ENCODE data around the gene CSNK1E. TPM values are rescaled to one million over a fixed set of nuclear protein-coding genes. Genes with fewer than 3 reads are reported as not detected.

The CSNK1E gene
- total and polyA plus RNA-seq, 12 donors = 64.1 to 88.1 (median 79.3) TPM

GRCh38 chr22:38314933-38315822 lies 2.1 kb downstream of the CSNK1E start:
- H3K4me1 ChIP-seq = peaks cover 44 to 78% (median 70%) of the 10 kb centered on the region in 9 donors
- peak in 2 of 8 donors; percentile 3 for ATAC-seq

GRCh38 chr22:38314051-38314932 lies 2.9 kb downstream of the CSNK1E start:
- H3K4me3 ChIP-seq = peak overlapping the region in 9 of 10 donors; percentile 75 to 96 (median 89)
- DNase-seq = peak in 1 of 2 donors; percentile 27
- H3K27me3 ChIP-seq = no peaks in the 10 kb centered on the region
- no peaks in the 10 kb centered on the region for H3K9me3 ChIP-seq
- intact Hi-C loops (cut with DNase I) = loop anchor here in 8 of 10 donors (5.0 to 10.0 kb wide), 3 partner anchors 42 to 109 kb away; partner anchors contain the start of genes TMEM184B (in 5 of the 8) and MAFF (in 2 of the 8)
- H3K36me3 ChIP-seq = peaks cover 0 to 43% (median 8%) of the 10 kb centered on the region in 9 donors
- peaks cover 50 to 86% (median 78%) of the 10 kb centered on the region in 9 donors for H3K4me1 ChIP-seq
- peak overlapping the region; percentile 96 to 100 (median 99) for H3K27ac ChIP-seq
- ATAC-seq = peak in 2 of 8 donors; percentile 5 to 10
- no peak for TF ChIP-seq CTCF (IDR thresholded peaks at IDR 0.05)
- 33 to 38% methylated on average over 23 of the region's 23 CpGs for WGBS, 2 donors

More at GRCh38 chr22:38314933-38315822, 2.1 kb downstream of the CSNK1E start:
- Histone ChIP-seq H3K27ac (peak overlapping the region; percentile 96 to 100 (median 99)), H3K27me3 (no peaks in the 10 kb centered on the region), H3K4me3 (peak overlapping the region; percentile 75 to 96 (median 88)), H3K36me3 (peaks cover 0 to 37% (median 4%) of the 10 kb centered on the region in 9 donors), H3K9me3 (no peaks in the 10 kb centered on the region)
- intact Hi-C loops (cut with DNase I) = loop anchor here in 9 of 10 donors (5.0 to 10.0 kb wide), 3 partner anchors 43 to 110 kb away; partner anchors contain the start of genes TMEM184B (in 7 of the 9) and MAFF (in 2 of the 9)
- no peak for TF ChIP-seq CTCF (IDR thresholded peaks at IDR 0.05)
- WGBS, 2 donors = 7 to 8% methylated on average over 21 of the region's 21 CpGs
- peak in 1 of 2 donors; percentile 41 for DNase-seq

- H3K9me3 ChIP-seq = no peaks in the 10 kb centered on the region
- no peaks in the 10 kb centered on the region for H3K27me3 ChIP-seq
- H3K36me3 ChIP-seq = peaks cover 0 to 51% (median 10%) of the 10 kb centered on the region in 9 donors
- 9 to 16% methylated on average over 11 of the region's 11 CpGs for WGBS, 2 donors
- intact Hi-C loops (cut with DNase I) = loop anchor here in 8 of 10 donors (5.0 to 10.0 kb wide), 3 partner anchors 41 to 109 kb away; partner anchors contain the start of genes TMEM184B (in 5 of the 8) and MAFF (in 2 of the 8)
- peak overlapping the region in 8 of 10 donors; percentile 75 to 96 (median 90) for H3K4me3 ChIP-seq
- ATAC-seq (peak; percentile 6 to 72 (median 42)), DNase-seq (peak; percentile 80 to 89)
- TF ChIP-seq CTCF (IDR thresholded peaks at IDR 0.05) = no peak
- peak overlapping the region; percentile 96 to 100 (median 99) for H3K27ac ChIP-seq
- H3K4me1 ChIP-seq = peaks cover 55 to 87% (median 84%) of the 10 kb centered on the region in 9 donors
Observed at GRCh38 chr22:38313384-38313955, 3.8 kb downstream of the CSNK1E start.
